H1 (cell line): Measurements from ENCODE around the gene CACNA1C. TPM values are rescaled to one million over a fixed set of nuclear protein-coding genes. Genes with fewer than 3 reads are reported as not detected.

ENCODE experiments used
- BCL11A ChIP-seq, 2 experiments: IDR thresholded peaks; one replicate each; pipeline ENCODE4 v1.6.1; 2011; ENCODE audit warnings: low read depth in 2 of 2, low read length in 2 of 2, mild to moderate bottlenecking in 2 of 2
- CHD7 ChIP-seq: fragments of 300-600 bp; sonication (generic); IDR thresholded peaks from 2 replicates; pipeline ENCODE4 v1.7.1; 2012; ENCODE audit warnings: low read length, moderate library complexity, mild to moderate bottlenecking, inconsistent platforms; ENCODE audit not compliant: insufficient replicate concordance
- FOSL1 ChIP-seq: IDR thresholded peaks from 2 replicates; pipeline ENCODE4 v1.6.1; 2011; ENCODE audit warnings: mild to moderate bottlenecking, low read depth, low read length, moderate library complexity; ENCODE audit not compliant: insufficient read depth
- HDAC2 ChIP-seq, 2 experiments: fragments of 300-600 bp in 1 of 2; sonication (generic) in 1 of 2; IDR thresholded peaks; 2 replicates each; pipeline ENCODE4 v1.6.1; 2011 to 2012; ENCODE audit warnings: low read depth in 2 of 2, low read length in 2 of 2, mild to moderate bottlenecking in 2 of 2, moderate library complexity in 2 of 2, borderline replicate concordance in 1 of 2, inconsistent platforms in 1 of 2
- SP2 ChIP-seq: IDR thresholded peaks from 2 replicates; pipeline ENCODE4 v1.6.1; 2012; ENCODE audit warnings: mild to moderate bottlenecking, low read length, inconsistent platforms
- SP4 ChIP-seq: IDR thresholded peaks from 2 replicates; pipeline ENCODE4 v1.6.1; 2012; ENCODE audit warnings: low read length, inconsistent platforms
- SRF ChIP-seq: IDR thresholded peaks from 2 replicates; pipeline ENCODE4 v1.6.1; 2011; ENCODE audit warnings: mild to moderate bottlenecking, low read depth, low read length, moderate library complexity
- YY1 ChIP-seq: IDR thresholded peaks from 2 replicates; pipeline ENCODE4 v1.6.1; 2011; ENCODE audit warnings: low read depth, mild to moderate bottlenecking, low read length
- polyA plus RNA-seq, 7 experiments: library from polyadenylated mRNA; depleted of rRNA in 3 of 7; stranded (reverse) in 5 of 7; unstranded in 2 of 7; fragments of >200 nt in 5 of 7; fragments of 200-250 nt in 2 of 7; gene quantifications; 1 replicate in 5 of 7; 2 replicates in 1 of 7; 4 replicates in 1 of 7; pipeline versions ENCODE4 v1.2.1 to v1.2.3, GENCODE V29; 2011 to 2013; ENCODE audit warnings: missing spikeins in 2 of 7, mixed read lengths in 2 of 7
- total RNA-seq: library from RNA; stranded (reverse); fragmentation: NEBNext Ultra II Directional; extraction: Animal tissue kit (Norgen Biotek cat#: 25700); gene quantifications from 2 replicates; pipeline ENCODE4 v1.2.1, GENCODE V29; 2021

The CACNA1C gene
- total and polyA plus RNA-seq, 2 of the 8 experiments (the other 6 are each of a cell fraction or from before 2014, with no cell fraction given): 1.3 TPM

- TF ChIP-seq YY1: no peak
- no peak for TF ChIP-seq FOSL1
- no peak for TF ChIP-seq BCL11A (IDR thresholded peaks at IDR 0.05; ENCODE audit: low read depth in 2 of 2, low read length in 2 of 2)
- TF ChIP-seq SP4: no peak
- no peak for TF ChIP-seq SP2
- no peak for TF ChIP-seq CHD7
- no peak for TF ChIP-seq HDAC2 (IDR thresholded peaks at IDR 0.05; ENCODE audit: borderline replicate concordance in 1 of 2, low read depth in 2 of 2, low read length in 2 of 2)
- no peak for TF ChIP-seq SRF
Measured at GRCh38 chr12:2393996-2394395, 341.2 kb downstream of the CACNA1C start (continued).
